Measurements from ENCODE around the gene MGST3.
"Not testable (repeated sequence)": the region's sequence is repeated elsewhere in the genome, so short reads cannot be mapped to it uniquely, and the experiment has no call there.

The MGST3 gene

GRCh38 chr1:165629848-165630628, 996 bp upstream of the MGST3 start:
- peak; percentile 78 for DNase-seq

GRCh38 chr1:165631342-165632151, 513 bp downstream of the MGST3 start:
- peak; percentile 13 for DNase-seq

- no peak for DNase-seq
Measured at GRCh38 chr1:165632152-165632469, 1.1 kb downstream of the MGST3 start.

GRCh38 chr1:165632491-165632890, 1.5 kb downstream of the MGST3 start:
- DNase-seq = no peak

GRCh38 chr1:165633614-165634013, 2.6 kb downstream of the MGST3 start:
- DNase-seq = no peak

GRCh38 chr1:165634154-165634921, 3.3 kb downstream of the MGST3 start:
- no peak for DNase-seq

- DNase-seq = no peak
Measured at GRCh38 chr1:165635329-165635728, 4.3 kb downstream of the MGST3 start.

- no peak for DNase-seq
Measured at GRCh38 chr1:165635823-165636222, 4.8 kb downstream of the MGST3 start.

- no peak for DNase-seq
Measured at GRCh38 chr1:165637427-165637826, 6.4 kb downstream of the MGST3 start.

GRCh38 chr1:165638211-165638610, 7.2 kb downstream of the MGST3 start:
- not testable (repeated sequence) for DNase-seq

- DNase-seq = no peak
Measured at GRCh38 chr1:165639821-165640623, 9.0 kb downstream of the MGST3 start.

GRCh38 chr1:165641231-165641987, 10.4 kb downstream of the MGST3 start:
- no peak for DNase-seq

- DNase-seq = no peak
Measured at GRCh38 chr1:165644064-165644735, 13.2 kb downstream of the MGST3 start.

- DNase-seq = no peak
Measured at GRCh38 chr1:165645654-165646366, 14.8 kb downstream of the MGST3 start.

- no peak for DNase-seq
Measured at GRCh38 chr1:165647517-165647916, 16.5 kb downstream of the MGST3 start.

GRCh38 chr1:165647970-165648369, 16.9 kb downstream of the MGST3 start:
- DNase-seq = no peak

- DNase-seq = no peak
Measured at GRCh38 chr1:165648919-165649572, 18.0 kb downstream of the MGST3 start.

GRCh38 chr1:165650981-165651625, 20.1 kb downstream of the MGST3 start:
- no peak for DNase-seq

GRCh38 chr1:165658766-165659580, 27.9 kb downstream of the MGST3 start:
- DNase-seq = not testable (repeated sequence)

Measured in NCI-H1694 treated with DMSO at 0.1 percent for 48 hours (cell line).